ENCODE measurements around the gene MTCH2.
"Not testable (repeated sequence)": the region's sequence is repeated elsewhere in the genome, so short reads cannot be mapped to it uniquely, and the experiment has no call there.

Gene MTCH2

DNA sequence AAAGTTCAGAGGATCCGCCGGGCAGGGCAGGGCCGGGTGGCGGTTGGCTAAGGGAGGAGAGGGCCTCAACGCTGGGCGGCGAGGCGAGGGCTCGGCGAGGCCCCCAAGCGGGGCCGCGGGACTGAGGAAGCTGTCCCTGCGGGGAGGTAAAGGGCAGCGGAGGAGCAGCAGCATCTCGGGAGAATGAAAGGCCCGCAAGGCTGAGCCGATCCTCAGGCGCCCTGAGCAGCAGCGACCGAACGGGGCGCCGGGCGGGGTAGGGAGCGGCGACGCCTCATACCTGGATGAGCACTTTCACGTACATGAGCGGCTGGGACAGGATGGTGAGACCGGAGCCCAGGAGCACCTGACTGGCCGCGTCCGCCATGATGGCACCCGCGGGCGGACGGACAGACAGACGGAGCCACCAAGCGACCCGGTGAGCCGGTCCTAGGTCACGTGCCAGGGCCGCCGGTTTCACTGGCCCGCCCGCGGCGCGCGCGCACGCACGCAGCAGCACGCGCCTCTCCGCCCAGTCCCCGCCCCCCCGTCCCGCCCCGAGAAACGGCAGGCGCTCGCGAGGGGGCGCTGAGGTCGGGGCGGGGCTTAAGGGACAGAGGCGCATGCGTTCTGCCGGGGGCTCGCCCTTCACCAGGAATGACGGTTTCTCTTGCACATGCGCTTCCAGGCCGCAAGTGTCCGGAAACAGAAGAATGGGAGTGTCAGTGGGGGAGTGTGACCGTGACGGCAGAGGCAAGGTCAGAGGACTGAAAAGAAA lies at the start of gene MTCH2:
Gene MTCH2, minus strand, starts transcription at position 461 of the 757 bp plus-strand sequence. Its CDS starts 94 bp downstream, at position 367.
- peak within 1 kb of the TSS; percentile 89 for H3K27ac ChIP-seq
- TF ChIP-seq, protein P1, sequence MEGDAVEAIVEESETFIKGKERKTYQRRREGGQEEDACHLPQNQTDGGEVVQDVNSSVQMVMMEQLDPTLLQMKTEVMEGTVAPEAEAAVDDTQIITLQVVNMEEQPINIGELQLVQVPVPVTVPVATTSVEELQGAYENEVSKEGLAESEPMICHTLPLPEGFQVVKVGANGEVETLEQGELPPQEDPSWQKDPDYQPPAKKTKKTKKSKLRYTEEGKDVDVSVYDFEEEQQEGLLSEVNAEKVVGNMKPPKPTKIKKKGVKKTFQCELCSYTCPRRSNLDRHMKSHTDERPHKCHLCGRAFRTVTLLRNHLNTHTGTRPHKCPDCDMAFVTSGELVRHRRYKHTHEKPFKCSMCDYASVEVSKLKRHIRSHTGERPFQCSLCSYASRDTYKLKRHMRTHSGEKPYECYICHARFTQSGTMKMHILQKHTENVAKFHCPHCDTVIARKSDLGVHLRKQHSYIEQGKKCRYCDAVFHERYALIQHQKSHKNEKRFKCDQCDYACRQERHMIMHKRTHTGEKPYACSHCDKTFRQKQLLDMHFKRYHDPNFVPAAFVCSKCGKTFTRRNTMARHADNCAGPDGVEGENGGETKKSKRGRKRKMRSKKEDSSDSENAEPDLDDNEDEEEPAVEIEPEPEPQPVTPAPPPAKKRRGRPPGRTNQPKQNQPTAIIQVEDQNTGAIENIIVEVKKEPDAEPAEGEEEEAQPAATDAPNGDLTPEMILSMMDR (conservative IDR thresholded peaks at IDR 0.05) = peak; percentile 41; the same call in 1 of the 2 replicates

DNA sequence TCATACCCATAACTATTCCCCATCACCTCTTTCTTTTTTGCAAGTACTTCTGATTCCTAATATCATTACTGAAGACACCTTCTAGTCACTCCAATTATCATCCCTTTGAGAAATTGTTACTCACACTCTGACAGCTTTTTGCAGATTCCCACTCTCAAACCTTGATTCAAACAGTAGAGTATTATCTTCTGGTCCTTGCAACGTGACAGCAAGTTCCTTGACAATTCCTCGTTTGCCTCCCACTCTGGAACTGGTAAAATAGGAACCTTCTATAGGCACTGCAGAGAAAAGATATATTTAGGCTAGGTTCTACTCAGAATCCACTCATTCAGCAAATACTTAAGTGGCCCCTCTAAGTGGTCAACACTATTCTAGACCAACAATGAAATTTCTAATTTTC lies 49.6 kb upstream of the MTCH2 start:
- H3K27ac ChIP-seq = no peak overlapping the region
- TF ChIP-seq, protein P1 (conservative IDR thresholded peaks at IDR 0.05) = no peak

DNA sequence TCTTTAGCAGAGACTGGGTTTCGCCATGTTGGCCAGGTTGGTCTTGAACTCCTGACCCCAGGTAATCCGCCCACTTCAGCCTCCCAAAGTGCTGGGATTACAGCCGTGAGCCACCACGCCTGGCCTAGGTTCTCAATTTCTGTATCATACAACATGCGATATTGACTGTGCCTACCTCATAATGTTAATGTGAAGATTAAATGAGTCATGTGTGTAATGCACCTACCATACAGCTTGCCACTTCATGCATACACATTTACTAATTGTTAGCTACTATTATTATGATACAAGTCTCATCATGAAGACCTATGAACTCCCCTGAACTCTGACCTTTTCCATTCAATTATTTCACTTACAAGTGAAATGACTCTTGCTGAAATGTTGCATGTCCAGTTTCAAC lies 47.1 kb upstream of the MTCH2 start:
- TF ChIP-seq, protein P1 (conservative IDR thresholded peaks at IDR 0.05) = no peak
- no peak overlapping the region for H3K27ac ChIP-seq

DNA sequence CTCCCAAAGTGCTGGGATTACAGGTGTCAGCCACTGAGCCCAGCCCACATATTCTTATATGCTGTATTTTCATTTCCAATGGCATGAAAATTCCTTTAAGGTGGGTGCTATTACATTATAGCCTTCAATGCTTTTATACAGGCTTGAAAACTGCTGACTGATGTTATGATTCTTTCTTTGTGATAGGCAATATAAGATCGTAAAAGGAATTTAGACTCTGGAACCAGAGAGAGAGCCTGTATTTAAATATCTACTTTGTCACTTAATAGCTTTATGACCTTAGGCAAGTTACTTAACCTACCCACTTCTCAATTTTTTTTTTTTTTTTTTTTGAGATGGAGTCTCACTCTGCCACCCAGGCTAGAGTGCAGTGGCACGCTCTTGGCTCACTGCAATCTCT lies 46.6 kb upstream of the MTCH2 start:
- TF ChIP-seq, protein P1 (conservative IDR thresholded peaks at IDR 0.05) = no peak
- no peak overlapping the region for H3K27ac ChIP-seq

DNA sequence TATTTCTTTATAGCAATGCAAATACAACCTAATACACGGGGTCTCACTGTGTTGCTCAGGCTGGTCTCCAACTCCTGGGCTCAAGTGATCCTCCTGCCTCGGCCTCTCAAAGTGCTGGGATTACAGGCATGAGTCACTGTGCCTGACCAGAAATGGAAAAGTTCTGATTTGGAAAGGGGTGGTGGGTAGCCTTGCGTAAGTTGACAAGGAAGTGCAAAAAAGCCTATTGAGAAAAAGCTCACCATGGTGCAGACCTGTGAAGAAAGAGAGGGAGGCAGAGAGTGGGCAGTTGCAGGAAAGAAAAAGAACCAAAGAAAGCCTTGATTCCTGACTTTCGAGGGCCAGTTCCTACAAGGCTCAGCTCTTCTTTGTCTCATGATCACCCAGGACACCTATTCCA lies 45.8 kb upstream of the MTCH2 start:
- H3K27ac ChIP-seq = no peak overlapping the region
- TF ChIP-seq, protein P1 (conservative IDR thresholded peaks at IDR 0.05) = no peak

DNA sequence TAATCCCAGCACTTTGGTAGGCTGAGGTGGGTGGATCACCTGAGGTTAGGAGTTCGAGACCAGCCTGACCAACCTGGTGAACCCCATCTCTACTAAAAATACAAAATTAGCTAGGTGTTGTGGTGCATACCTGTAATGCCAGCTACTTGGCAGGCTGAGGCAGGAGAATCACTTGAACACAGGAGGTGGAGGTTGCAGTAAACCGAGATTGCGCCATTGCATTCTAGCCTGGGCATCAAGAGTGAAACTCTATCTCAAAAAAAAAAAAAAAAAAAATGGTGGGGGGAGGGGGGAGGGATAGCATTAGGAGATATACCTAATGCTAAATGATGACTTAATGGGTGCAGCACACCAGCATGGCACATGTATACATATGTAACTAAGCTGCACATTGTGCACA lies 44.3 kb upstream of the MTCH2 start:
- H3K27ac ChIP-seq = not testable (repeated sequence)

DNA sequence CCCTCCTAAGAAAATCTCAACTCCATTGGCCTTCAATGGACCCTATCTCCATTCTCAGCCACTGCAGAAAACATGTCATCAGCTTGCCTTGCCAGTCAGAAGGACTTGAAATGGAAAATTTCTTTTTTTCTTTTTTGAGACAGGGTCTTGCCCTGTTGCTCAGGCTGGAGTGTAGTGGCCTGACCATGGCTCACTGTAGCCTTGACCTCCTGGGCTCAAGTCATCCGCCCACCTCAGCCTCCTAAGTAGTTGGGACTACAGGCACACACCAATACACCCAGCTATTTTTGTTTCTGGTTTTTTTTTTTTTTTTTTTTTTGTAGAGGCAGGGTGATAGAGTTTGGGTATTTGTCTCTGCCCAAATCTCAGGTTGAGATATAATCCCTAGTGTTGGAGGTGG lies 43.8 kb upstream of the MTCH2 start:
- TF ChIP-seq, protein P1 (conservative IDR thresholded peaks at IDR 0.05) = no peak
- no peak overlapping the region for H3K27ac ChIP-seq

DNA sequence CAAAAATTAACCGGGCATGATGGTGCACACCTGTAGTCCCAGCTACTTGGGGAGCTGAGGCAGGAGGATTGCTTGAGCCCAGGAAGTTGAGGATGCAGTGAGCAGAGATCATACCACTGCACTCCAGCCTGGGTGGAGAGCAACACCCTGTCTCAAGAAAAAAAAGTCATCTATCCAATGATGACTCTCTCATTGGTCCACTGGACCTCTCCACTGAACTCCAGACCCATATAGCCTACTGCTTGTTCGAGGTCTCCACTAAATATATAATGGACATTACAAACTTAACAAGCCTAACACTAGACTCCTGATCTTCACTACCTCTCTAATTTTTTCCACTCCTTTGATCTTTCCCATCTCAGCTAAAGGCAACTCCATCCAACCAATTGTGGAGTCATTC lies 33.5 kb upstream of the MTCH2 start:
- TF ChIP-seq, protein P1 (conservative IDR thresholded peaks at IDR 0.05) = no peak
- no peak overlapping the region for H3K27ac ChIP-seq

Measured in VCaP (cell line).